Activated T-cell treated with anti-CD3 and anti-CD28 coated beads, Interleukin-2, amount 50 U/mL, for 4 hours (primary cell): ENCODE data around the gene HDAC4. TPM values are rescaled to one million over a fixed set of nuclear protein-coding genes. Genes with fewer than 3 reads are reported as not detected.

ENCODE experiments used
- ATAC-seq, 2 donors: fragments of 200-7000 bp; cut with Tn5 transposase; one replicate each; pipeline ENCODE4 v1.10.0; 2021
- DNase-seq: peaks from one replicate; pipeline ENCODE4 v3.0.0-alpha.2; 2020
- H3K27me3 Mint-ChIP-seq: one replicate; pipeline ENCODE4 v1.8.0; 2021; ENCODE audit warnings: low read depth, mixed read lengths
- H3K36me3 Mint-ChIP-seq: one replicate; pipeline ENCODE4 v1.8.0; 2022; ENCODE audit warnings: mixed read lengths; ENCODE audit not compliant: insufficient read depth
- H3K4me1 Mint-ChIP-seq: one replicate; pipeline ENCODE4 v1.8.0; 2021; ENCODE audit warnings: low read depth, mixed read lengths
- H3K4me3 Mint-ChIP-seq: one replicate; pipeline ENCODE4 v1.8.0; 2021; ENCODE audit warnings: mild to moderate bottlenecking, moderate library complexity, mixed read lengths
- H3K9me3 Mint-ChIP-seq: one replicate; pipeline ENCODE4 v1.8.0; 2021; ENCODE audit warnings: mixed read lengths
- total RNA-seq, 3 donors: library from RNA; stranded (reverse); gene quantifications; one replicate each; pipeline ENCODE4 v1.2.1, GENCODE V29; 2021

The HDAC4 gene
- total RNA-seq, 3 donors from 2014 or later, result 30.4 to 34.1 (median 31.9) TPM

DNA sequence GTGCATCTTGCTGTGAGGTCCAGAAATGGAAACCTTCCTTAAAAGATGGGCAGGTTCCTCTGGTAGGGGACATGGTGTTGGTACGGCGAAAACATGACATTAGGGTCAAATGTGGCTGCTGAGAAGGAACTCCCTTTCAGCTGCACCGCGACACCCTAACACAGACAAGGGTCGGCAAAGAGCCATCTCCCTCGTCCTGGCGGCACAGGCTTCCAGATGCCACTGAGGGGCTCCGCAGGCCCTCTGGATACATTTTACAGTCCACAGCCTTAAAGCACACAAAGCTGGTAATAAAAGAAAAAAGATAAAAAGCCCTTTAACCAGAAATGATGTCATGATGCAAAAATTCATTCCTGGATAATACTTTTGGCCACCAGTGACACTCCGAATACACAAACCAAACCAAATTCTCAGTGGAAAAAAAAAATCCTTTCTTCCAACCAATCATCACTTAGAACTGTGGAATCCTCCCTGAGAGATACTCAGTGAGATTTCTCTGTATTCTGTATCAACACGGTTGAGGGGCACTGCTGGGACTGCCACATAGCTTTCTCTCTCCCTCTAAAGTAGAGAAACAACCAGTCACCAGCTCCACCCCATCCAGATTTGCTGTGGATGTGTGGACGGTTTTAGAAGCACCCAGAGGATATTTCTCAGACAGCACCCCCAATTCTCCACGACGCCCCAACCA, 174.8 kb downstream of the HDAC4 start:
- Mint-ChIP-seq H3K27me3 (no peaks in the 10 kb centered on the region), H3K4me3 (no peak overlapping the region), H3K36me3 (no peaks in the 10 kb centered on the region), H3K4me1 (peaks cover 87% of the 10 kb centered on the region), H3K9me3 (no peaks in the 10 kb centered on the region)
- ATAC-seq (no peak), DNase-seq (no peak)

DNA sequence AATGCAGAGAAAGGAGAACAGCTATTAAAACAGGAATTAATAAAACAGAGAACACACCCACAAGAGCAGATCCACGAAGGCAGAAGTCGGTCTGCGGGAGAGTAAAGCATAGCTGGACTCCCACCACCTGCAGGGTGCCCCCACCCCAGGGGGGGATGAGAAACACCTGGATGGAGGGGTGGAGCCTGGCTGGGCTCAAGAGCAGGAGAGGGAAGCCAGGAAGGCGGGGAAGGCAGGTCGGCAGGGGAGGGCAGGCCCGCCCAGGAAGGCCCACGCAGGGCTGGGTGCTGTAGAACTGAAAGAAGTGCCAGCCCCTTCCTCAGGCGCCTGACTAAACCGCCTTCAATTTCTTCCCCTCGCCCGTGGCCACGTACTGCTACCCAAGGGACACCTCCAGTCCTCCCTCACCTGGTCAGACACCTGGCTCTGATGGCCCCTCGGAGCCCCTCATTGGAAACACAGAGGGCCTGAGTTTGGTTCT, 175.4 kb downstream of the HDAC4 start:
- H3K4me3 Mint-ChIP-seq, result no peak overlapping the region

DNA sequence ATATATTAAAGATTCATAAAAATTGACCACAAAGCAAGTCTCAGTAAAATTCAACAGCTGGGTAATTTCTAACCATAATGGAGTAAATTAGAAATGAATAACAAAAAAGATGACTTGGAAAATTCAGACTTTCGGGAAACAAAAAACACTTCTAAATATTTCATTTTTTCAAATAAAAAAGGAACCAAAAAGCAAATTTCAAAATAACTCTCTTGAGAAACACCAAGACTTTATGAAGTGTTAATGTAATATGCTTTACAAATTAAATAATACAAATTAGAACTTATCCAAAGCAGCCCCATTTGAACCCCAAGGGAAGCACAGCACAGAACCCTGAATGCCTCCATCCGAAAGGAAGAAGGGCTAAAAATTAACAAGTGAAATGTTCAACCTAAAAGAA, 175.9 kb downstream of the HDAC4 start:
- Mint-ChIP-seq H3K27me3 (no peaks in the 10 kb centered on the region), H3K4me3 (no peak overlapping the region), H3K4me1 (peaks cover 85% of the 10 kb centered on the region), H3K36me3 (no peaks in the 10 kb centered on the region), H3K9me3 (no peaks in the 10 kb centered on the region)
- no peak for DNase-seq
- ATAC-seq, result no peak

More for the DNA sequence above, 175.4 kb downstream of the HDAC4 start:
- peak; percentile 56 to 57 for ATAC-seq
- H3K4me1 Mint-ChIP-seq, result peaks cover 86% of the 10 kb centered on the region
- no peak for DNase-seq
- no peaks in the 10 kb centered on the region for H3K27me3 Mint-ChIP-seq
- H3K36me3 Mint-ChIP-seq, result no peaks in the 10 kb centered on the region
- H3K9me3 Mint-ChIP-seq, result no peaks in the 10 kb centered on the region

DNA sequence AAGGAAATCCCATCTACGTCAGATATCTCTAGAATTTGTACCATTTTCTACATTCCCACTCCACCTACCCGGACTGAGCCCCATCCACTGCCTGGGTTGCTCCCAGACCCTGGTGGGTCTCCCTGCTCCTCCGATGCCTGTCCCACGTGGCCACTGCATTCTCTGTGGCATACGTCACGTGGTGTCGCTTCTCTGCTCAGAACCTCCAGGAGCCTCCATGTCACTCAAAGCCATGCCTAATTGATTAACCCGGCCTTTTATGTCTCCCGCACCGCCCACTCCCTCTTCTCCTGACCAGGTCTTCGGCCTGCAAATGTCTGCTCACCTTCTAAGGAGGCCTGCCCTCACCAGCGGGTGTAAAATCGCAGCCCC, 176.6 kb downstream of the HDAC4 start:
- ATAC-seq (no peak), DNase-seq (no peak)
- Mint-ChIP-seq H3K4me1 (peaks cover 82% of the 10 kb centered on the region), H3K4me3 (no peak overlapping the region), H3K36me3 (no peaks in the 10 kb centered on the region), H3K27me3 (no peaks in the 10 kb centered on the region), H3K9me3 (no peaks in the 10 kb centered on the region)

DNA sequence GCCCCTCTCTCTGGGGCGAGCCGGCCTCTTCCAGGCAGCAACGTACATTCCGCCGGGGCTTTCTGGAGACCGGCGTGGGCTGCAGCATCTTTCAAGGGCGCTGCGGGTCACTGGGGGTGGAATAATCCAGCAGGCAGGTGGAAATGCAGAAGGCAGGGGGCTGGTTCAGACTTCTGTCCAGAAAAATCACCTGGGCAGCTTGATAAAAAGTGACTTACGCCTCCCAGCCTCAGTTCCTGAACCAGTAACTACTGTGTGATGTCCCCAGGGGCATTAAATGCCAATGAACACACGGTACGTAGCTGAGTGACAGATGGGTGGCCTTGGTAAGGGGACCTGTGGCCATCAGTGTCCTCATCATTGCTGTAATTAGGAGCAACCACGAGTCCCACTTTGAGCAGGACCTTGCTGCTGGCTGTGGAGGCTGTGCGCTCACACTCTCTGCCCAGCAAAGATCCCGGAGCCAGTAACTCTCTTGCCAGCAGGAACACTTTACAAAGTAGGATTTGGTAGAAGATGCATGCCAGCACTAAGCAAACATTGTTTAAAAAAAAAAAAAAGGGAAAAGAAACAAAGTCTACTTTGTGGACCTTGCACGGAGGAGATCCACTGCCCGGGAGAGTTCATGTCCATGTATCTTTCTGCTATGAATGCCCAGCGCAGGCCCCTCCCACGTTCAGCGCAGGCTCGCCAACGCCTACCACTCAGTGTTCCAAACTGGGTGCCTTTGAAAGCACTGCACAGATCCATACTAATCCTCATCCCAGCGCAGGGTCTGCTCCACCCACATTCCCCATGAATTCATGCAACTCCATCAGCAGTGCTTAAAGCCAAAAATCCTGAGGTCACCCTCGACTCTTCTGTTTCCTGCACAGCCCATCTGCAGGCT, 177.3 kb downstream of the HDAC4 start:
- ATAC-seq (no peak), DNase-seq (no peak)
- no peaks in the 10 kb centered on the region for H3K36me3 Mint-ChIP-seq
- no peak overlapping the region for H3K4me3 Mint-ChIP-seq
- no peaks in the 10 kb centered on the region for H3K9me3 Mint-ChIP-seq
- peaks cover 82% of the 10 kb centered on the region for H3K4me1 Mint-ChIP-seq
- H3K27me3 Mint-ChIP-seq, result no peaks in the 10 kb centered on the region

DNA sequence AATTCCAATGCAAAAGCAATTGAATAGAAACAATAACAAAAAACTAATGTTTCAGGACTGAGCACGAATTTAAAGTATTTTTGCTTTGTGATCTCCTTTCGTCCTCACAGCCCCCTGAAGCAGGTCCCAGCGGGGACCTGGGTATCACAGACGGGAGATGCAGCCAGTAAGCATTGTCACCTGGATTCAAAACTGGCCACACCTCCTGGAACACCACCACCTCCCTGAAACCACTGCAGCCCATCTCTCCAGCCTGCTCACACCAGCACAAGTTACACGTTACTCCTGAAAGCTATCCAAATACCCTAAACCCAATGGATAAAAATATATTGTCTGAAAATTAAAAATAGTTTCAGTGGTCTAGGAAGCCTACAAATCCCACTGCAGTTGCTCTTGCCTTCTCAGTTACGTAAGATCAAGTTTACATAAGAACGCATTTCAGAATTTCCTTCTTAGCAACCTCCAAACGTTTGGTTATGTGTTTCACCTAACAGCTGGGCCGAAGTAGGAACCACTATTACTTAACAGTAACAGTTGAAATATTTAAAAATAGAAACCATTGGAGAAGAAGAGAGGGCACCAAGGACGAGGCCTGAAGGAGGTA, 178.0 kb downstream of the HDAC4 start:
- Mint-ChIP-seq H3K4me1 (peaks cover 78% of the 10 kb centered on the region), H3K36me3 (no peaks in the 10 kb centered on the region), H3K9me3 (no peaks in the 10 kb centered on the region), H3K4me3 (no peak overlapping the region), H3K27me3 (no peaks in the 10 kb centered on the region)
- DNase-seq (no peak), ATAC-seq (no peak)

DNA sequence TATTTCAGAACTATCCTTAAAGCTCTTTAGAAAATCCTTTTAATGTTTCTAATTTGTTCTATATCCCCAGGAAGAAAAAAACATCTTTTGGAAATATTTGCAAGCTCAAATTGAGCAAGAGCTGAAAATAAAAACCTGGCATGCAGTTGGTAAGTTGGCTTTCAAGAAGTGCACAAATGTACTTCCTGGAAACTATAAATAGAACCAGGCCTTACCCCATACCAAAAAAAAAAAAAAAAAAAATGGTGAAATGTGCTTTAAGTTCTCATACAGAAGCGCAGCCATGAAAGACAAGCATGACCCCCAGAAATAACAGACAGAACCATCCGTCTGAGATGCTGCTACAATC, 178.5 kb downstream of the HDAC4 start:
- no peaks in the 10 kb centered on the region for H3K36me3 Mint-ChIP-seq
- peak overlapping the region; percentile 11 for H3K4me3 Mint-ChIP-seq
- ATAC-seq, result no peak
- peaks cover 79% of the 10 kb centered on the region for H3K4me1 Mint-ChIP-seq
- no peaks in the 10 kb centered on the region for H3K9me3 Mint-ChIP-seq
- no peak for DNase-seq
- H3K27me3 Mint-ChIP-seq, result no peaks in the 10 kb centered on the region

DNA sequence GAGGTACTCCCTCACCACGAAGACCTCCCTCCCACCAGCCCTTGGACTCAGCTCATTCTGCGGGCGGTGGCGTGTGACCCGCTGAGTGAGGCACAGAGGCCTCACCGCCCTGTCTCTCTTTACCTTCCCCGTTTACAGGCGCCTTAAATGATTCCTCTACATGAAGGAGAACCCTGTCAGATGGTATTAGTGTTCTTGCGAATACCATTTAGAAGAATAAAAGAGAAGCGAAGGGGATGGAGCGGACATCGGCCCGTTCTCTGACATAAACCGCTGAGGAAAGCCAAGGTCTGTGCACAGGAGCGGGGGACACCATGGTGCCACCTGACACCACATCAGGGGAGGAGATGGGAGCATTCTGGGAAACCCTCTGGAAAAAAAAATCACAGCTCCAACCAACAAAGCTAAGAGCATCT, 179.8 kb downstream of the HDAC4 start:
- Mint-ChIP-seq H3K4me3 (no peak overlapping the region), H3K4me1 (peaks cover 79% of the 10 kb centered on the region), H3K9me3 (no peaks in the 10 kb centered on the region), H3K27me3 (no peaks in the 10 kb centered on the region), H3K36me3 (no peaks in the 10 kb centered on the region)
- ATAC-seq, result no peak
- DNase-seq, result no peak

DNA sequence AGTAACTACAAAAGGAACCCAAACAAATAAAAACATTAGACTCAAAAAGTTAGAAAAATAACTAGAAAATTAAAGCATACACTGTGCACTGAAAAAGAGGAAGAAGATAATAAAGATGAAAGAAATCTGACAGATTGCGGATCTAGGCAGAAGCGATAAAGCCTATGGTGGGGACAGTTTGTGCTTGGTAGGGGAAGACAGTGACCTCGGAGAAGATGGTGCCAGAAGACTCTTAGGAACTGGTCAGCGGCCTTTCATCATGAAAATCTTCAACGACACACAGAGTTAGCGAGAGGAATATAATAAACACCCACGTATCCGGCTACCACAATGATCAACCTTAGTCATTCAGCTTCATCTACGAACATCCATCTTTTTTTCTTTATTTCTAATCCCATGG, 180.5 kb downstream of the HDAC4 start:
- H3K4me3 Mint-ChIP-seq, result no peak overlapping the region
- H3K4me1 Mint-ChIP-seq, result peaks cover 79% of the 10 kb centered on the region
- H3K9me3 Mint-ChIP-seq, result no peaks in the 10 kb centered on the region
- ATAC-seq, result no peak
- H3K27me3 Mint-ChIP-seq, result no peaks in the 10 kb centered on the region
- no peak for DNase-seq
- no peaks in the 10 kb centered on the region for H3K36me3 Mint-ChIP-seq

DNA sequence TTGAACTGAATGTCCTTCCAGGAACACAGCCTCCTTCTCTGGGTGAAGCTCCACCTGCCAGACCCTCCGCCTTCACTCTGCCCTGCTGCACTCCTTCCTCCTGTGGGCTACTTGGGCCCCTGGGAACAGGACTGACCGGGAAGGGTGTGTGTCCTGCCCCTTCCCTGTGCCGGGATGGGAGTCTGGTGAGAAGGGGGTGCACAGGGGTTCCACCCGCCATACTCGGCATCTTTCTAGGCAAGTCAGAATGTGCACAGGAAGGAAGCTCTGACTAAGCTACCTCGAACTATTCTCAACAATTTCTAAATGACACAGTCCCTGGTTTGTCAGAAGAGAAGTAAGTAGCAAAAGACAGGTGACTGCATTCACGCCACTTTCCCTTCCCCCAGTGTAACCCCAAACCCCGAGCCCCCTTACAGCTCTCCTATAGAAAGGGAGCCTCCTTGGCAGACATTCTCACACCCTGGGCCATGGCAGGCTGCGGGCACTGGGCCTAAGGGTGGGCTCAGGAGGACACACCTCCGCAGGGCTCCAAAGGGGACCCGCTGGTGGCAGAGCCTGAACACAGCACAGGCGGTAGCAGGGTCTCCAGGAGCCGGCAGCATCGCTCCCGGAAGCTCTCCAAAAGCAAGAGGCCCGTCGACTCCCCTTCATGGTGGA, 184.1 kb downstream of the HDAC4 start:
- peaks cover 7% of the 10 kb centered on the region for H3K36me3 Mint-ChIP-seq
- no peak for DNase-seq
- ATAC-seq, result peak; percentile 97 to 98
- H3K27me3 Mint-ChIP-seq, result no peaks in the 10 kb centered on the region
- H3K4me3 Mint-ChIP-seq, result peak overlapping the region; percentile 53
- peaks cover 72% of the 10 kb centered on the region for H3K4me1 Mint-ChIP-seq
- H3K9me3 Mint-ChIP-seq, result no peaks in the 10 kb centered on the region

DNA sequence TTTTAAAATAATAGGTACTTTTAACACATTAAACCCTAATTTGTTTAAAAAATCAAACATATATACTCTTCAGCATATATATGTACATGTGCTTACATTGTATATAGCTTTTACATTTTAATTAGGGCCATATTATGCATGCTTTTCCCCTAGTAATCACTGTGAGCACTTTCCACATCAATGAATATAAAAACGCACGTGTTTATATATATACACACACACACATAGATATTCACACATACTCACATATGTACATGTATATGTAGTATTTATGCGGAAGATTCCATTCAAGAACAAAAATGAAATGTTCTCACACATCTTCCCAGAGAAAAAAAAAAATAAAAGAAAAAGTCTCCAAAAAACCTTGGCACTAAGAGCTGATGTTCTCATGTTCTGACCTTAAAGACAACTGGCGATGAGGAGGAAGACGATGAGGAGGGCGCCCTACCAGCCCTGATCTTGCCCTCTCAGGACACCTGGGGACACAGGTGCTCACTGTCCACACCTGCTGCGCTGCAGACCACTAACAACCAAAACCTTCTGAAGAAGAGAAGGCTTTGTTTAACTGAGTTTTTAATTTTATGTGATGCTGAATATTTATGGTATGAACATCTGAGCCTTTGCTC, 184.7 kb downstream of the HDAC4 start:
- Mint-ChIP-seq H3K4me3 (no peak overlapping the region), H3K36me3 (peaks cover 7% of the 10 kb centered on the region), H3K27me3 (no peaks in the 10 kb centered on the region), H3K9me3 (no peaks in the 10 kb centered on the region), H3K4me1 (peaks cover 72% of the 10 kb centered on the region)
- DNase-seq, result no peak
- ATAC-seq, result no peak

DNA sequence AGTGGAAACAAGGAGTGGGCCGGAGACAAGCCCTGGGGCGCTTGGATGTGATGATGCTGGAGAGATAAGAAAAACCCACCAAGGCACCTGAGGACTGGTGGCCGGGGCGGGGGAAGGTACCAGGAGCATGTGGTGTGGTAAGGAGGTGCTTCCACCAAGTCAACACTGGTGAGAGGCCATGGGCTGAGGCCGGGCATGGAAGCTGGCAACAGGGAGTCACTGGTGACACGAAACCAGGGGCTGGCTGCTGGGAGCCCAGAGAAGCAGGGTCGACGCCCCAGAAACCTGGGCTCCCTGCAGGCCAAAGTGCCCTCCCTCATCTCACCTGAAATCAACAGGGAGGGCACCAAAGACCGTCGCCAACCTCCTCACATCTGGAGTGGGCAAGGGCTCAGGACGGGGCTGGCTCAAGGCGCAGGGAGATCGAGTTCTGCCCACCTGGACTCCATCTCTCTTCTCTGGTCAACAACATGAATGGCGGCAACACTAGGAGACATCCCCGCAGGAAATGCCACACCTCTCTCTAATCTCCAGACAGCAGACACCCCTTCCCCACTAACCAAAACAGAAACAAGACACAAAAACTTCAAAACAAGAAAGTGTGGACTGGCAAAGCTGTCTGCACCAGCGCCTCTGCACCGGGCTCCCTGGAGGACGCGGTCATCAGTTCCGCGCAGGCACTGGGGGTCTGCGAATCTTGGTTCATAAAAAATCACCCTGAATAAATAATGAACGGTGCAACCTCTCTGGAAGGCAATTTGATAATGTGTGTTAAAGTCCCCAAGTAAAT, 185.5 kb downstream of the HDAC4 start:
- no peak for ATAC-seq
- H3K4me3 Mint-ChIP-seq, result no peak overlapping the region
- no peaks in the 10 kb centered on the region for H3K27me3 Mint-ChIP-seq
- H3K4me1 Mint-ChIP-seq, result peaks cover 66% of the 10 kb centered on the region
- peaks cover 7% of the 10 kb centered on the region for H3K36me3 Mint-ChIP-seq
- no peak for DNase-seq
- no peaks in the 10 kb centered on the region for H3K9me3 Mint-ChIP-seq

DNA sequence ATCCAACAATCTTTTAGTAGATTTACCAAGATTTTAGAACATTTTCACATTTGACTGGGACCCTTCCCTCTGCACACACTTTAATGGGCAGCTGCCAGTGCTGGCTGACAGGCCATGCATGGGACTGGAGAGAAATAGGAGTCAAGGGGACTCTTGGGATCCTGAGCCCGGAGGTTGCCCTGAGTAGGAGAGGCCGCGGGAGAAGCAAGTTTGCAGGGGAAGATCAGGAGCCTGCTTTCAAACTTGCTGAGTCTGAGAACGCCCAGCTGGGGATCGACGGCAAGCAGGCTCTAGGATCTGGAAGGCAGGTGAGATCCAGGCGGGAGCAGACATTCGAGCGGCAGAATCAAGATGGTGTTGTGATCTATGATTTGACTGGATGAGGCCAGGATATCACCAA, 186.1 kb downstream of the HDAC4 start:
- no peak for ATAC-seq
- H3K4me3 Mint-ChIP-seq, result no peak overlapping the region
- H3K4me1 Mint-ChIP-seq, result peaks cover 61% of the 10 kb centered on the region
- peaks cover 7% of the 10 kb centered on the region for H3K36me3 Mint-ChIP-seq
- DNase-seq, result no peak
- H3K27me3 Mint-ChIP-seq, result no peaks in the 10 kb centered on the region
- H3K9me3 Mint-ChIP-seq, result no peaks in the 10 kb centered on the region
